Lower leg skin (tissue), 4 donors: ENCODE data around the gene HARS1. TPM values are rescaled to one million over a fixed set of nuclear protein-coding genes. Genes with fewer than 3 reads are reported as not detected.
A peak's percentile ranks its signal among the peaks of the same experiment; 100 is the strongest.
"Not testable (repeated sequence)": the region's sequence is repeated elsewhere in the genome, so short reads cannot be mapped to it uniquely, and the experiment has no call there.

Source experiments
- DNase-seq, 2 donors: peaks; one replicate each; pipeline ENCODE4 v3.0.0-alpha.2; 2019; ENCODE audit warnings: low spot score in 2 of 2
- H3K4me3 ChIP-seq: fragments of 200-600 bp; sonication (generic); 2 replicates; pipeline ENCODE4 v1.5.1; 2017; ENCODE audit warnings: mild to moderate bottlenecking, low read depth; ENCODE audit not compliant: poor library complexity, severe bottlenecking
- CTCF ChIP-seq, 3 donors: fragments of 450-650 bp; IDR thresholded peaks; one replicate each; pipeline ENCODE4 v1.5.1; 2016; ENCODE audit warnings: antibody characterized with exemption in 3 of 3, mild to moderate bottlenecking in 3 of 3, moderate library complexity in 2 of 3
- POLR2A ChIP-seq, 2 donors: fragments of 450-650 bp; IDR thresholded peaks; one replicate each; pipeline ENCODE4 v1.6.1; 2016 to 2017; ENCODE audit warnings: antibody characterized with exemption in 2 of 2, mild to moderate bottlenecking in 1 of 2, moderate library complexity in 1 of 2
- WGBS, 2 donors: methylation state at CpG; one replicate each; pipeline ENCODE4 v1.1.5; 2018; 5-methylcytosine and 5-hydroxymethylcytosine counted together
- intact Hi-C: fragments of 100-400 bp; cut with DNase I; formaldehyde crosslinking; loops from one replicate; pipeline ENCODE4 v1.15.0; 2023; ENCODE audit warnings: low total_unique reads
- total RNA-seq, 4 donors: library from RNA; depleted of rRNA; stranded (reverse); fragments of >200 nt; gene quantifications; one replicate each; pipeline ENCODE4 v1.1.0, GENCODE V29; 2016

HARS1 gene
- total RNA-seq, 4 donors from 2014 or later = 71.9 to 90.6 (median 80.8) TPM

GRCh38 chr5:140647042-140647419 lies 44.1 kb downstream of the HARS1 start:
- DNase-seq = no peak
- TF ChIP-seq POLR2A (IDR thresholded peaks at IDR 0.05) (no peak), CTCF (IDR thresholded peaks at IDR 0.05) (no peak)
- peak overlapping the region; percentile 69 for H3K4me3 ChIP-seq
- WGBS, 2 donors = 1% methylated on average over 18 to 27 of the region's 27 CpGs
- intact Hi-C loops = no loop called here

- no peak overlapping the region for H3K4me3 ChIP-seq
- peak in 1 of 2 donors; percentile 78 for DNase-seq
- TF ChIP-seq CTCF (IDR thresholded peaks at IDR 0.05) (no peak), POLR2A (IDR thresholded peaks at IDR 0.05) (no peak)
- 43 to 49% methylated on average over 3 of the region's 3 CpGs for WGBS, 2 donors
- intact Hi-C loops = no loop called here
Measured at GRCh38 chr5:140642718-140643117, 48.5 kb downstream of the HARS1 start.

- intact Hi-C loops = no loop called here
- no peak overlapping the region for H3K4me3 ChIP-seq
- peak in 1 of 2 donors; percentile 70 for DNase-seq
- WGBS, 2 donors = 73 to 85% methylated on average over 6 to 8 of the region's 8 CpGs
- no peak for TF ChIP-seq CTCF (IDR thresholded peaks at IDR 0.05)
- TF ChIP-seq POLR2A (IDR thresholded peaks at IDR 0.05) = no peak
Measured at GRCh38 chr5:140641716-140642115, 49.5 kb downstream of the HARS1 start.

- WGBS, 2 donors = 0% methylated on average over 58 to 60 of the region's 63 CpGs
- intact Hi-C loops = loop anchor here (10.0 kb wide), 2 partner anchors 75 to 275 kb away; partner anchors contain the start of genes APBB3, SLC35A4 and SLC4A9
- H3K4me3 ChIP-seq = peak within 1 kb of the TSS; percentile 78
- peak; percentile 97 to 100 for DNase-seq
- TF ChIP-seq POLR2A (IDR thresholded peaks at IDR 0.05) = no peak
- peak in 1 of 3 donors; percentile 45 for TF ChIP-seq CTCF (IDR thresholded peaks at IDR 0.05)
Measured at GRCh38 chr5:140639148-140639981, 51.8 kb downstream of the HARS1 start, which contains the start of gene TMCO6. Gene TMCO6 (plus strand): TSS chr5:140639451. CDS start chr5:140639528, 77 bp downstream.

GRCh38 chr5:140638898-140639147 lies 52.3 kb downstream of the HARS1 start:
- intact Hi-C loops = loop anchor here (10.0 kb wide), 2 partner anchors 74 to 274 kb away; partner anchors contain the start of genes APBB3, SLC35A4 and SLC4A9

GRCh38 chr5:140637371-140638100 lies 53.6 kb downstream of the HARS1 start:
- intact Hi-C loops = loop anchor here (10.0 kb wide), 2 partner anchors 73 to 273 kb away; partner anchors contain the start of genes APBB3, SLC35A4 and SLC4A9
- WGBS, 2 donors = 82 to 94% methylated on average over 10 of the region's 10 CpGs

More at GRCh38 chr5:140638898-140639147, 52.3 kb downstream of the HARS1 start:
- peak; percentile 25 to 84 for DNase-seq
- not testable (repeated sequence) for H3K4me3 ChIP-seq
- 13 to 21% methylated on average over 9 of the region's 9 CpGs for WGBS, 2 donors

More at GRCh38 chr5:140637371-140638100, 53.6 kb downstream of the HARS1 start:
- DNase-seq = no peak
- TF ChIP-seq CTCF (IDR thresholded peaks at IDR 0.05) = no peak
- TF ChIP-seq POLR2A (IDR thresholded peaks at IDR 0.05) = no peak
- H3K4me3 ChIP-seq = no peak overlapping the region
